Activated naive CD4-positive, alpha-beta T cell treated with anti-CD3 and anti-CD28 coated beads for 36 hours (primary cell): ENCODE measurements around the gene C5orf15. TPM values are rescaled to one million over a fixed set of nuclear protein-coding genes. Genes with fewer than 3 reads are reported as not detected.
A peak's percentile ranks its signal among the peaks of the same experiment; 100 is the strongest.

ENCODE experiments used
- CTCF ChIA-PET: fragments of 350-600 bp; sonication (Branson Sonifier 250); formaldehyde crosslinking; loops from one replicate; lab custom pipeline; 2021; ENCODE audit warnings: antibody characterized with exemption; lab: Charles Lee
- DNase-seq: peaks from one replicate; pipeline ENCODE4 v3.0.0-alpha.2; 2020
- H3K27ac Mint-ChIP-seq: one replicate; pipeline ENCODE4 v1.8.0; 2021; ENCODE audit warnings: mild to moderate bottlenecking, mixed read lengths
- H3K27me3 Mint-ChIP-seq: one replicate; pipeline ENCODE4 v1.8.0; 2021; ENCODE audit warnings: low read depth, mixed read lengths
- H3K36me3 Mint-ChIP-seq: one replicate; pipeline ENCODE4 v1.8.0; 2021; ENCODE audit warnings: low read depth, mixed read lengths
- H3K4me1 Mint-ChIP-seq: one replicate; pipeline ENCODE4 v1.8.0; 2021; ENCODE audit warnings: low read depth, mixed read lengths
- H3K4me3 Mint-ChIP-seq: one replicate; pipeline ENCODE4 v1.8.0; 2021; ENCODE audit warnings: mild to moderate bottlenecking, moderate library complexity, mixed read lengths
- H3K9me3 Mint-ChIP-seq: one replicate; pipeline ENCODE4 v1.8.0; 2021; ENCODE audit warnings: mixed read lengths
- intact Hi-C: fragments of 100-400 bp; cut with micrococcal nuclease; formaldehyde crosslinking; loops from one replicate; pipeline ENCODE4 v1.15.1; 2023
- total RNA-seq, 2 experiments: library from RNA; stranded (reverse); gene quantifications; one replicate each; pipeline ENCODE4 v1.2.3, GENCODE V29; 2021

Gene C5orf15
- total RNA-seq, 2 experiments from 2014 or later: 18.1 to 18.6 TPM

GRCh38 chr5:133925866-133926488 is 42.4 kb downstream of the C5orf15 start:
- Mint-ChIP-seq H3K27me3 (no peaks in the 10 kb centered on the region), H3K4me3 (no peak overlapping the region), H3K27ac (no peak overlapping the region), H3K9me3 (no peaks in the 10 kb centered on the region), H3K36me3 (no peaks in the 10 kb centered on the region), H3K4me1 (peaks cover 38% of the 10 kb centered on the region)
- intact Hi-C loops: no loop called here
- CTCF ChIA-PET: no interaction called here
- DNase-seq: no peak

- Mint-ChIP-seq H3K9me3 (no peaks in the 10 kb centered on the region), H3K36me3 (no peaks in the 10 kb centered on the region), H3K4me3 (no peak overlapping the region), H3K27me3 (no peaks in the 10 kb centered on the region), H3K27ac (no peak overlapping the region), H3K4me1 (peaks cover 36% of the 10 kb centered on the region)
- no peak for DNase-seq
- intact Hi-C loops: no loop called here
- CTCF ChIA-PET: no interaction called here
Measured at GRCh38 chr5:133925269-133925668, 43.2 kb downstream of the C5orf15 start.

DNA sequence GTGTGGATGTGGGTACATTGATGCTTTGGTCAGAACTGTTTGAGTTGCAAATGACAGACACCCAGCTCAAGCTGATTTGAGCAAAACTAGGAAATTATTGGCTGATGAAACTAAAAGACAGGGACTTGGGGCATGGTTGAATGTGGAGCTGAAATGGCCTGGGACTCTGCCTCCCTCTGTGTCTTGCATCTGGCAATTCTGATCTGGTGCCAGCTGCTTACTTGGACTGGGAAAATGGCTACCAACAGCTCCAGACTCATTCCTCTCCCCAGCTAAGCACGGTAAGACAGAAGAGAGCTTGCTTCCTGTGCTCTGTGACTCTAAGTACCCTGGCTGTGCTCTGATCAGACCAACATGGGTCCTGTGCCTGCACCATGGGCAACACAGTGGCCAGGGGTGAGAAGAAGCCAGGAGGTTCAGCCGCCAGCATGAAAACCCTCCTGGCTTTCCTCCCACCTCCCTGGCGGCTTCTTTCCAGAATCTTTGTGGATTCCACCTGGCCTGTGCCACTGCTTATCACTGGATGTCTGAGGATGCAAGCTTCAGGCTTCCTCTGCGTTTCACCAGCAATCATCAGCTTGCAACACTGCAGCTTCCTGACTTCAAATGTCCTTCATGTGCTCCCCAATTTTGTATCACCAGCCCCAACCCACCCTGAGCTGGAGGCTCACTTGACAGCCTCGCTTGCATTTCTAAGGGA is 44.1 kb downstream of the C5orf15 start:
- intact Hi-C loops: no loop called here
- no peak overlapping the region for H3K27ac Mint-ChIP-seq

DNA sequence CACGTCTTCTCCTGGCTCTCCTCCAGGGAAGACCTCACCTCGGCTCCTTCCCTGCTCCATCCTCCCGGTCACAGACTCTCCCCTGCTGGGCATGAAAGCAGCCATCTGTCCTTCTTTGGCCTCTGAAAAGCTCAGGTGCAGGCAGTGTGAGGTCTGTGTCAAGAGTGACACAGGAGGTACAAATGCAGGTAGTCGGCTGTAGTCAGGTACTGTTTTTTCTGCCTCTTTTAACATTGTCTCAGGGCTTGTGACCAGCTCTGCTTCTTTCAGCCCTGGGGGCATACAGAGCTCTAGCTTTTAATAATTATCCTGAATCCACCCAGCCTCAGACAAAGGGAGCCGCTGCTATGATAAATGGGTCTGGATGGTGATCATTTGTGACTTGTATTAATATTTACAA is 46.4 kb downstream of the C5orf15 start:
- no peak for DNase-seq
- intact Hi-C loops: no loop called here
- H3K9me3 Mint-ChIP-seq: no peaks in the 10 kb centered on the region
- no peaks in the 10 kb centered on the region for H3K27me3 Mint-ChIP-seq
- H3K36me3 Mint-ChIP-seq: no peaks in the 10 kb centered on the region
- CTCF ChIA-PET: interaction anchor here (0.9 to 2.1 kb wide), 2 partner anchors 23 to 52 kb away, joined by 3 to 6 read pairs; no protein-coding TSS in a partner anchor
- no peak overlapping the region for H3K27ac Mint-ChIP-seq
- H3K4me1 Mint-ChIP-seq: peaks cover 21% of the 10 kb centered on the region
- H3K4me3 Mint-ChIP-seq: no peak overlapping the region

More for the DNA sequence above, 44.1 kb downstream of the C5orf15 start:
- Mint-ChIP-seq H3K9me3 (no peaks in the 10 kb centered on the region), H3K4me3 (no peak overlapping the region), H3K27me3 (no peaks in the 10 kb centered on the region), H3K36me3 (no peaks in the 10 kb centered on the region), H3K4me1 (peaks cover 35% of the 10 kb centered on the region)
- DNase-seq: no peak
- CTCF ChIA-PET: no interaction called here

DNA sequence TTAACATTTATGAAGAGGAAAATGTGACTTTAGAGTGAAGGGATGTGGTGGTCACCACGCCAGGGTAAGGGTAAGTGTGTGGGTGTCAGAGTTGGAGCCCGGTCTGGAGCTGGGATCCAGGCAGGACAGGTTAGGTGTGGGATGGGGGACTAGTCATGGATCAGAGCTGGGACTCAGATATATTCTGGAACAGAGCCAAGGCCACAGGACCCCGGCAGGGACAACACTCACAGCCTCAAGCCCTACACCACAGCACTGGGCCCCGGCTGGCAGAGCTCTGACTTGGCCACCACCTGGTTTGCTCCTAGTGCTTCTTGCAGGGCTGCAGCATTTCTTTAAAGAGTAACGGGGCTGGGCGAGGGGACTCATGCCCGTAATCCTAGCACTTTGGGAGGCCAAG is 47.4 kb downstream of the C5orf15 start:
- H3K27me3 Mint-ChIP-seq: no peaks in the 10 kb centered on the region
- H3K36me3 Mint-ChIP-seq: no peaks in the 10 kb centered on the region
- intact Hi-C loops: no loop called here
- no peak overlapping the region for H3K4me3 Mint-ChIP-seq
- CTCF ChIA-PET: interaction anchor here (0.5 to 2.1 kb wide), 2 partner anchors 48 to 51 kb away, joined by 3 to 6 read pairs; no protein-coding TSS in a partner anchor
- no peak for DNase-seq
- H3K27ac Mint-ChIP-seq: no peak overlapping the region
- H3K9me3 Mint-ChIP-seq: no peaks in the 10 kb centered on the region
- peaks cover 21% of the 10 kb centered on the region for H3K4me1 Mint-ChIP-seq

GRCh38 chr5:133919148-133920136 is 49.0 kb downstream of the C5orf15 start:
- H3K4me3 Mint-ChIP-seq: no peak overlapping the region
- H3K4me1 Mint-ChIP-seq: peaks cover 17% of the 10 kb centered on the region
- no peak for DNase-seq
- H3K27me3 Mint-ChIP-seq: no peaks in the 10 kb centered on the region
- no peaks in the 10 kb centered on the region for H3K36me3 Mint-ChIP-seq
- H3K27ac Mint-ChIP-seq: peak overlapping the region; percentile 46
- intact Hi-C loops: no loop called here
- CTCF ChIA-PET: interaction anchor here (1.2 to 1.4 kb wide), 2 partner anchors 10 to 17 kb away, joined by 3 to 6 read pairs; no protein-coding TSS in a partner anchor
- H3K9me3 Mint-ChIP-seq: no peaks in the 10 kb centered on the region

DNA sequence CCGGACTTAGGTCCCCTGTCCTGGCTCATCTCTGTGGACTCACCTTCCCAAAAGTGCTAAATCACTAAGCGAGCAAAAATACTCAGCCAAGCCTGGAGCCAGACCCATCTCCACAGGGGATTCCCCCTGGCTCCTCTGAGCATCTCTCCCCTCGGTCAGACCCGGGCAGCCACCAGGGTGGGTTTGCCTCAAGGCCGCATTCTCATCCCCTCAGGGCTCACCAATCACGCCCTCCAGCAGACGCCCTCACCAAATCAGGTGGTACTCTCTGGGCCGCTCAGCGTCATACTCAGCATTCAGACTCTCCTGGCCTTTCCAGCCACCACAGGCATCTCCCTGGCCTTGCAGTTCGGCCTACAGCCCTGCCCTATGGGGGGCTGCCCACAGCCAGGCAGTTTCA is 49.7 kb downstream of the C5orf15 start:
- H3K27me3 Mint-ChIP-seq: no peaks in the 10 kb centered on the region
- H3K4me3 Mint-ChIP-seq: no peak overlapping the region
- no peak overlapping the region for H3K27ac Mint-ChIP-seq
- intact Hi-C loops: no loop called here
- CTCF ChIA-PET: no interaction called here
- H3K4me1 Mint-ChIP-seq: peaks cover 14% of the 10 kb centered on the region
- DNase-seq: no peak
- no peaks in the 10 kb centered on the region for H3K36me3 Mint-ChIP-seq
- no peaks in the 10 kb centered on the region for H3K9me3 Mint-ChIP-seq

DNA sequence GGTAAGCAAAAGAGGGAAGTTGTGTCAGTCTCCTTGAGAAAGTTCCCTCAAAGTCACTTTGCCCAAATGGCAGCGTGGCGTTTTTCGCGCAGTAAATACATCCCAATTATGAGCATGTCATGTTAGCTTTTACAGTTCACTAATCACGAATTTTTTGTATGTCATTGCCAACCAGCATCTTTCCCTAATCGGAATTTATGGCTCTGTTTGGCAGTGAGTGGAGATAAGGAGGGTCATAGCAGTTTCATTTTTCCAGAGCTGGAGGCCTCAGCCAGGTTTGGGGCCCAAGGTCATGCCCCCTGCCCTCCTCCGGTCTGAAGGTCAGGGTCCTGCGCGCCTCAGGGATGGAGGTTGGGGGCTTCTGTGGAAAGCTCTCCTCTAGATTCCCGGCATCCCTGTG is 50.1 kb downstream of the C5orf15 start:
- Mint-ChIP-seq H3K4me3 (no peak overlapping the region), H3K27ac (no peak overlapping the region), H3K36me3 (no peaks in the 10 kb centered on the region), H3K4me1 (peaks cover 14% of the 10 kb centered on the region), H3K27me3 (no peaks in the 10 kb centered on the region), H3K9me3 (no peaks in the 10 kb centered on the region)
- DNase-seq: no peak
- CTCF ChIA-PET: no interaction called here
- intact Hi-C loops: no loop called here

- H3K36me3 Mint-ChIP-seq: no peaks in the 10 kb centered on the region
- CTCF ChIA-PET: no interaction called here
Measured at GRCh38 chr5:133917785-133918184, 50.6 kb downstream of the C5orf15 start.

GRCh38 chr5:133916914-133917313 is 51.5 kb downstream of the C5orf15 start:
- H3K27me3 Mint-ChIP-seq: no peaks in the 10 kb centered on the region
- CTCF ChIA-PET: no interaction called here
- H3K4me3 Mint-ChIP-seq: no peak overlapping the region
- no peaks in the 10 kb centered on the region for H3K36me3 Mint-ChIP-seq
- intact Hi-C loops: no loop called here
- no peak for DNase-seq
- no peaks in the 10 kb centered on the region for H3K9me3 Mint-ChIP-seq
- H3K27ac Mint-ChIP-seq: no peak overlapping the region
- peaks cover 14% of the 10 kb centered on the region for H3K4me1 Mint-ChIP-seq

More at GRCh38 chr5:133917785-133918184, 50.6 kb downstream of the C5orf15 start:
- no peak overlapping the region for H3K4me3 Mint-ChIP-seq
- no peaks in the 10 kb centered on the region for H3K9me3 Mint-ChIP-seq
- peaks cover 14% of the 10 kb centered on the region for H3K4me1 Mint-ChIP-seq
- no peak overlapping the region for H3K27ac Mint-ChIP-seq
- no peaks in the 10 kb centered on the region for H3K27me3 Mint-ChIP-seq
- intact Hi-C loops: no loop called here
- no peak for DNase-seq

DNA sequence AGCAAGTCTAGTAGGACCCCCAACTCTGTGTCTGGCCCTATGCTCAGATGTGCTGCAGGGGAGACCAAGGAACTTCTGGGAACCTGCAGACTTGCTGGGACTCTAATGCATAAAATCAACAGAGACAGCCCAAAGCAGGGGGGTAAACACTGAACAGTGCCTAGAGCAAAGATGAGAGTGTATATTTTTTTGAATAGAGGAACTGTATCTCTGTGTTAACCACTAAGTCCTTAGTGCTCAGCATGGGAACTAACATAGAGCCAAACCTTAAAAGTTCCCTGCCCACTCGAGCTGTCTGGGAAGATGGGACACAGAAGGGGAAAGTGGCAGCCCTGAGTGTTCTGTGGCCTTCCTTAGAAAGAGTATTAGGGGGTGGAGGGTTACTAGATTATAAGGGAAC is 51.9 kb downstream of the C5orf15 start:
- intact Hi-C loops: no loop called here
- no peak for DNase-seq
- CTCF ChIA-PET: no interaction called here
- Mint-ChIP-seq H3K4me1 (peaks cover 14% of the 10 kb centered on the region), H3K27ac (no peak overlapping the region), H3K27me3 (no peaks in the 10 kb centered on the region), H3K36me3 (no peaks in the 10 kb centered on the region), H3K4me3 (no peak overlapping the region), H3K9me3 (no peaks in the 10 kb centered on the region)

DNA sequence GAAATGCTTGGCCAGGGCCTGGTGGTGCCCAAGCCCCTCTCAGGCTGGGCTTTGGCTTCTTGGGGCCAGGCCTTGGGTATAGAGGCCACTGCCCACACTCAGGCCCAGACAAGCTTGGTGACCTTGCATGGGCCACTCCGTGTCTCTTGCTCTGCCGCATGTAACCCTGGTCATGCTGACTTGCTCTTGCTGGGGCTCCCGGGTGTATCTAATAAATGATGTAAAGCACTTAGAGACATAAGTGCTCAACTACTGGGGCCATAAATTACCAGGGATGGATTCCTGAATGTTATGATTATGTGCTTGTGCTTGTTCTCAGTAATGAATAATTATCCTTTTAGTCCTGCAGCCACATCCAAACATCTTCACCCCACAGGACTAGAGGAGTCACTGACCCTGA is 54.0 kb downstream of the C5orf15 start:
- CTCF ChIA-PET: interaction anchor here (0.7 to 1.6 kb wide), 2 partner anchors 45 to 361 kb away, joined by 3 to 5 read pairs; no protein-coding TSS in a partner anchor
- Mint-ChIP-seq H3K27me3 (no peaks in the 10 kb centered on the region), H3K4me3 (no peak overlapping the region), H3K27ac (no peak overlapping the region), H3K36me3 (no peaks in the 10 kb centered on the region), H3K9me3 (no peaks in the 10 kb centered on the region), H3K4me1 (peaks cover 3% of the 10 kb centered on the region)
- DNase-seq: no peak
- intact Hi-C loops: no loop called here
